CD14-positive monocyte (primary cell): ENCODE data around the gene HPGDS. TPM values are rescaled to one million over a fixed set of nuclear protein-coding genes. Genes with fewer than 3 reads are reported as not detected.
"Not testable (repeated sequence)": the region's sequence is repeated elsewhere in the genome, so short reads cannot be mapped to it uniquely, and the experiment has no call there.

Experiments
- DNase-seq, 3 donors: peaks; one replicate each; pipeline ENCODE4 v3.0.0-alpha.2; 2011 to 2022
- H2AFZ ChIP-seq: 2 replicates; pipeline ENCODE4 v1.6.0; 2012; ENCODE audit warnings: mild to moderate bottlenecking, low read depth, low read length, inconsistent platforms; ENCODE audit not compliant: insufficient read depth, poor library complexity, severe bottlenecking
- H3K27ac ChIP-seq, 2 donors: 1 replicate in 1 of 2; 2 replicates in 1 of 2; pipeline ENCODE4 v1.5.1; 2012 to 2013; ENCODE audit warnings: low read length in 2 of 2, control low read depth in 1 of 2, inconsistent platforms in 1 of 2, low read depth in 1 of 2, mild to moderate bottlenecking in 1 of 2
- H3K27me3 ChIP-seq, 2 donors: one replicate each; pipeline versions ENCODE4 v1.6.0 to v1.6.1; 2011 to 2013; ENCODE audit warnings: low read length in 2 of 2; ENCODE audit not compliant: control insufficient read depth in 2 of 2, insufficient read depth in 2 of 2
- H3K36me3 ChIP-seq, 2 donors: replicated peaks in 1 of 2; 1 replicate in 1 of 2; 2 replicates in 1 of 2; pipeline versions ENCODE4 v1.5.1 to v1.6.1; 2012 to 2013; ENCODE audit warnings: low read length in 2 of 2, control low read depth in 1 of 2, inconsistent platforms in 1 of 2, mild to moderate bottlenecking in 1 of 2; ENCODE audit not compliant: insufficient read depth in 2 of 2, control insufficient read depth in 1 of 2
- H3K4me1 ChIP-seq, 2 donors: 1 replicate in 1 of 2; 2 replicates in 1 of 2; pipeline versions ENCODE4 v1.5.1 to v1.6.1; 2012 to 2013; ENCODE audit warnings: low read length in 2 of 2, control low read depth in 1 of 2, inconsistent platforms in 1 of 2, mild to moderate bottlenecking in 1 of 2, moderate library complexity in 1 of 2; ENCODE audit not compliant: insufficient read depth in 2 of 2, control insufficient read depth in 1 of 2
- H3K4me2 ChIP-seq: replicated peaks from 2 replicates; pipeline ENCODE3; 2012; ENCODE audit warnings: low read length, moderate library complexity, mild to moderate bottlenecking; ENCODE audit not compliant: poor library complexity, severe bottlenecking; ENCODE audit errors: extremely low read depth
- H3K4me3 ChIP-seq, 3 experiments: fragments of 200-600 bp in 1 of 3; sonication (generic) in 1 of 3; replicated peaks in 1 of 3; 1 replicate in 2 of 3; 2 replicates in 1 of 3; pipeline ENCODE4 v1.5.1; 2011 to 2013; ENCODE audit warnings: low read length in 3 of 3, mild to moderate bottlenecking in 3 of 3, control low read depth in 2 of 3, low read depth in 2 of 3, inconsistent platforms in 1 of 3, moderate library complexity in 1 of 3
- H3K79me2 ChIP-seq: 2 replicates; pipeline ENCODE4 v1.6.0; 2012; ENCODE audit warnings: mild to moderate bottlenecking, control low read depth, inconsistent platforms, low read length, moderate library complexity; ENCODE audit not compliant: insufficient read depth
- H3K9ac ChIP-seq: 2 replicates; pipeline ENCODE4 v1.6.0; 2017; ENCODE audit warnings: low read length, mild to moderate bottlenecking; ENCODE audit not compliant: insufficient read depth, poor library complexity, severe bottlenecking
- H3K9me3 ChIP-seq, 2 donors: replicated peaks in 1 of 2; 1 replicate in 1 of 2; 2 replicates in 1 of 2; pipeline versions ENCODE4 v1.5.1 to v1.6.1; 2012 to 2013; ENCODE audit warnings: low read length in 2 of 2, control low read depth in 1 of 2; ENCODE audit not compliant: control insufficient read depth in 1 of 2, insufficient read depth in 1 of 2
- H4K20me1 ChIP-seq: 2 replicates; pipeline ENCODE4 v1.6.0; 2012; ENCODE audit warnings: mild to moderate bottlenecking, low read length, control low read depth, moderate library complexity; ENCODE audit not compliant: insufficient read depth
- H3K27ac Mint-ChIP-seq, 7 donors: one replicate each; pipeline ENCODE4 v1.8.0; 2020; ENCODE audit warnings: mild to moderate bottlenecking in 7 of 7, mixed read lengths in 7 of 7, moderate library complexity in 6 of 7, inconsistent platforms in 2 of 7
- H3K27me3 Mint-ChIP-seq, 3 donors: one replicate each; pipeline ENCODE4 v1.8.0; 2021 to 2022; ENCODE audit warnings: low read depth in 3 of 3, mild to moderate bottlenecking in 3 of 3, mixed read lengths in 3 of 3, moderate library complexity in 3 of 3, inconsistent platforms in 1 of 3
- H3K36me3 Mint-ChIP-seq, 2 donors: one replicate each; pipeline ENCODE4 v1.8.0; 2020; ENCODE audit warnings: mixed read lengths in 2 of 2, inconsistent platforms in 1 of 2, mild to moderate bottlenecking in 1 of 2
- H3K4me1 Mint-ChIP-seq: one replicate; pipeline ENCODE4 v1.8.0; 2020; ENCODE audit warnings: mild to moderate bottlenecking, mixed read lengths
- H3K4me3 Mint-ChIP-seq, 2 donors: one replicate each; pipeline ENCODE4 v1.8.0; 2020; ENCODE audit warnings: mild to moderate bottlenecking in 2 of 2, mixed read lengths in 2 of 2, moderate library complexity in 1 of 2
- H3K9me3 Mint-ChIP-seq, 7 donors: one replicate each; pipeline ENCODE4 v1.8.0; 2020 to 2022; ENCODE audit warnings: mixed read lengths in 7 of 7, mild to moderate bottlenecking in 6 of 7, moderate library complexity in 6 of 7, inconsistent platforms in 2 of 7
- WGBS: methylation state at CpG from one replicate; pipeline ENCODE4 v1.1.5; 2013; ENCODE audit warnings: missing lambda C conversion rate; ENCODE audit not compliant: insufficient coverage; 5-methylcytosine and 5-hydroxymethylcytosine counted together
- intact Hi-C, 2 donors: fragments of 100-400 bp; cut with micrococcal nuclease; formaldehyde crosslinking; loops; one replicate each; pipeline versions ENCODE4 v1.15.0 to v1.15.1; 2023
- polyA plus RNA-seq, 3 donors: library from polyadenylated mRNA; depleted of rRNA in 1 of 3; unstranded in 2 of 3; stranded (reverse) in 1 of 3; fragments of 300-500 nt in 2 of 3; fragments of >200 nt in 1 of 3; fragmentation: Illumina TruSeq in 2 of 3; gene quantifications; 1 replicate in 2 of 3; 2 replicates in 1 of 3; pipeline ENCODE4 v1.2.3, GENCODE V29; 2012 to 2021
- TF ChIP-seq, protein P1 (sequence below): fragments of 200-600 bp; IDR thresholded peaks from one replicate; pipeline ENCODE4 v1.8.0; 2022; ENCODE audit warnings: antibody characterized with exemption, mild to moderate bottlenecking

The HPGDS gene
- polyA plus RNA-seq, 3 donors = 0.05 to 0.30 TPM; not detected in 1

DNA sequence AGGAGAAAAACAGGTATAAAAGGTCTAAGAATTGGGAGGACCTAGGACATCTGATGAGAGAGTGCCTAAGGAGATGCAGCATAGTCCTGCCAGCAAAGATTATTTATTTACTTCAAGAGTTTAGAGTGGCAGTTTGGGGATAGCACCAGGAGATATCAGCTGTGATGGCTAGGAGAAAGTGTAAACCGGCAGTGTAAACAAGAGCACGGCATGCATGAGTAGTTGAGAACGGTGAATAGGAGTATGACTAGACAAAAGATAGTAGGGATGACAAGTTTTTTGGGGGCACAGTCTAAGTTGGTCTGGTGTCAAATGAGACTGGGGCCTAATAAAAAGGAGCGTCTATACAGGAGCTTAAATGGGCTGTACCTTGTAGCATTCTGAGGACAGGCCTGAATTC is 48.7 kb downstream of the HPGDS start:
- not testable (repeated sequence) for H3K9ac ChIP-seq, H3K27ac Mint-ChIP-seq

DNA sequence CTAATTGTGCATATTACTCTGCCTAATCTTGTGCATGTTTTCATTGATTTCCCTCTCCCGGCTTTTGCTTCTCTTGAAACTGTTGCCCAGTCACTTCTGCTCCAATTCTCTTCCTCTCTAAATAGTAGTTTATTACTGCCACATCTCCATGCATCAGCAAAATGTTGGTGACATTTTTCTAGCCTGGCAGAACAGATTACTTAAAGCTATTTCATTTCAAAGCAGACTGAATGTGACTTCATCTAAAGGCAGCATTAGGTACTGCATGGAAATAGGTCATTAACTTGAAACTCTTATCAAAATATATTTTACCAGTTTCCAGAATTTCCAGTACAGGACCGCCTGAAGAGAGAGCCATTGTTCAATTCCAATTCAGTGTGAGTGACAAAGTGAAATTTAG is 52.4 kb downstream of the HPGDS start:
- H3K36me3 ChIP-seq = peaks cover 24 to 61% of the 10 kb centered on the region in 2 donors
- no peak overlapping the region for H3K27ac Mint-ChIP-seq
- H3K4me1 Mint-ChIP-seq = peaks cover 6% of the 10 kb centered on the region

More for the DNA sequence above, 48.7 kb downstream of the HPGDS start:
- H3K79me2 ChIP-seq, DNase-seq, H3K9me3 ChIP-seq, H3K27me3 ChIP-seq, H3K4me1 ChIP-seq, H4K20me1 ChIP-seq, H3K27me3 Mint-ChIP-seq, H3K9me3 Mint-ChIP-seq, H3K4me2 ChIP-seq, H3K4me3 Mint-ChIP-seq, H3K27ac ChIP-seq, H2AFZ ChIP-seq, H3K4me3 ChIP-seq, intact Hi-C loops: not testable (repeated sequence)
- peaks cover 14% of the 10 kb centered on the region for H3K4me1 Mint-ChIP-seq
- H3K36me3 Mint-ChIP-seq = peaks cover 17 to 29% of the 10 kb centered on the region in 2 donors
- WGBS = 96% methylated on average over 4 of the region's 4 CpGs
- peaks cover 14 to 29% of the 10 kb centered on the region in 2 donors for H3K36me3 ChIP-seq

More for the DNA sequence above, 52.4 kb downstream of the HPGDS start:
- Histone ChIP-seq H3K9me3 (no peaks in the 10 kb centered on the region), H3K27me3 (no peaks in the 10 kb centered on the region), H2AFZ (no peak overlapping the region), H3K27ac (no peak overlapping the region), H3K4me1 (no peaks in the 10 kb centered on the region), H3K9ac (no peak overlapping the region), H3K4me3 (no peak overlapping the region), H4K20me1 (no peaks in the 10 kb centered on the region), H3K4me2 (no peak overlapping the region), H3K79me2 (no peaks in the 10 kb centered on the region)
- Mint-ChIP-seq H3K27me3 (peaks cover 0 to 3% (median 0%) of the 10 kb centered on the region in 3 donors), H3K4me3 (no peak overlapping the region), H3K9me3 (no peaks in the 10 kb centered on the region), H3K36me3 (peaks cover 38 to 55% of the 10 kb centered on the region in 2 donors)
- intact Hi-C loops = no loop called here
- TF ChIP-seq, protein P1, sequence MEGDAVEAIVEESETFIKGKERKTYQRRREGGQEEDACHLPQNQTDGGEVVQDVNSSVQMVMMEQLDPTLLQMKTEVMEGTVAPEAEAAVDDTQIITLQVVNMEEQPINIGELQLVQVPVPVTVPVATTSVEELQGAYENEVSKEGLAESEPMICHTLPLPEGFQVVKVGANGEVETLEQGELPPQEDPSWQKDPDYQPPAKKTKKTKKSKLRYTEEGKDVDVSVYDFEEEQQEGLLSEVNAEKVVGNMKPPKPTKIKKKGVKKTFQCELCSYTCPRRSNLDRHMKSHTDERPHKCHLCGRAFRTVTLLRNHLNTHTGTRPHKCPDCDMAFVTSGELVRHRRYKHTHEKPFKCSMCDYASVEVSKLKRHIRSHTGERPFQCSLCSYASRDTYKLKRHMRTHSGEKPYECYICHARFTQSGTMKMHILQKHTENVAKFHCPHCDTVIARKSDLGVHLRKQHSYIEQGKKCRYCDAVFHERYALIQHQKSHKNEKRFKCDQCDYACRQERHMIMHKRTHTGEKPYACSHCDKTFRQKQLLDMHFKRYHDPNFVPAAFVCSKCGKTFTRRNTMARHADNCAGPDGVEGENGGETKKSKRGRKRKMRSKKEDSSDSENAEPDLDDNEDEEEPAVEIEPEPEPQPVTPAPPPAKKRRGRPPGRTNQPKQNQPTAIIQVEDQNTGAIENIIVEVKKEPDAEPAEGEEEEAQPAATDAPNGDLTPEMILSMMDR = no peak
- DNase-seq = no peak
- 100% methylated on average over 1 of the region's 2 CpGs for WGBS
